Lower leg skin (tissue), 3 donors: Measurements from ENCODE around the gene EEF1E1.

ENCODE experiments used
- POLR2A ChIP-seq, 2 donors: fragments of 450-650 bp; IDR thresholded peaks; one replicate each; pipeline ENCODE4 v1.6.1; 2016 to 2017; ENCODE audit warnings: antibody characterized with exemption in 2 of 2, mild to moderate bottlenecking in 1 of 2, moderate library complexity in 1 of 2
- TF ChIP-seq, protein P1 (sequence below), 3 donors: fragments of 450-650 bp; IDR thresholded peaks; one replicate each; pipeline ENCODE4 v1.5.1; 2016; ENCODE audit warnings: antibody characterized with exemption in 3 of 3, mild to moderate bottlenecking in 3 of 3, moderate library complexity in 2 of 3

DNA sequence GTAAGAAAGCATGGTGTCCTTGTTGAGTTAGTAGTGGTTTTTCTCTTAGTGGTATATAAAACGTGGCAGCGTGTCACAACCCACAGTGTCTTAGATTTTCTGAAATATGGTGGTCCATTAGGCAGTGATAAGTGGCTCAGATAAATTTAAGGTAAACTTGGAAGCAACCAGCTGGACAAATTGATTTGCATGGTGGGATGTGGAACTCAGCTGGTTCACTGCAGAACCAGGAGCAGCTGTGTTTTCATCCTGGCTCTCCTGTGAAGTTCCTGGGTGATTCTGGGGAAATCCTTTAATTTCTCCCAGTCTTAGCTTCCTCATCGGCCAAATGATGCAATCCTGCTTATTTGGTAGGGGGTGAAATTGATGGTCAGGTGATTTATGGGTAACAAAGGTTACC lies 32.9 kb upstream of the EEF1E1 start:
- TF ChIP-seq, protein P1, sequence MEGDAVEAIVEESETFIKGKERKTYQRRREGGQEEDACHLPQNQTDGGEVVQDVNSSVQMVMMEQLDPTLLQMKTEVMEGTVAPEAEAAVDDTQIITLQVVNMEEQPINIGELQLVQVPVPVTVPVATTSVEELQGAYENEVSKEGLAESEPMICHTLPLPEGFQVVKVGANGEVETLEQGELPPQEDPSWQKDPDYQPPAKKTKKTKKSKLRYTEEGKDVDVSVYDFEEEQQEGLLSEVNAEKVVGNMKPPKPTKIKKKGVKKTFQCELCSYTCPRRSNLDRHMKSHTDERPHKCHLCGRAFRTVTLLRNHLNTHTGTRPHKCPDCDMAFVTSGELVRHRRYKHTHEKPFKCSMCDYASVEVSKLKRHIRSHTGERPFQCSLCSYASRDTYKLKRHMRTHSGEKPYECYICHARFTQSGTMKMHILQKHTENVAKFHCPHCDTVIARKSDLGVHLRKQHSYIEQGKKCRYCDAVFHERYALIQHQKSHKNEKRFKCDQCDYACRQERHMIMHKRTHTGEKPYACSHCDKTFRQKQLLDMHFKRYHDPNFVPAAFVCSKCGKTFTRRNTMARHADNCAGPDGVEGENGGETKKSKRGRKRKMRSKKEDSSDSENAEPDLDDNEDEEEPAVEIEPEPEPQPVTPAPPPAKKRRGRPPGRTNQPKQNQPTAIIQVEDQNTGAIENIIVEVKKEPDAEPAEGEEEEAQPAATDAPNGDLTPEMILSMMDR (IDR thresholded peaks at IDR 0.05), result no peak
- TF ChIP-seq POLR2A (IDR thresholded peaks at IDR 0.05), result no peak
